HCT116 (cell line): ENCODE measurements around the gene TMEM217.

Experiments used
- CTCF ChIP-seq, 3 experiments: fragments of 200-600 bp in 1 of 3; sonication (generic) in 1 of 3; IDR thresholded peaks in 2 of 3; conservative IDR thresholded peaks in 1 of 3; 2 replicates each; pipeline ENCODE4 v1.5.1; 2012 to 2017; ENCODE audit warnings: low read depth in 2 of 3, low read length in 2 of 3, antibody characterized with exemption in 1 of 3, borderline replicate concordance in 1 of 3, control low read depth in 1 of 3, mild to moderate bottlenecking in 1 of 3, mixed read lengths in 1 of 3, mixed run types in 1 of 3, moderate library complexity in 1 of 3; ENCODE audit not compliant: insufficient read depth in 1 of 3
- POLR2A ChIP-seq: IDR thresholded peaks from 2 replicates; pipeline ENCODE4 v1.7.0; 2011; ENCODE audit warnings: borderline replicate concordance; ENCODE audit not compliant: insufficient read depth, insufficient read length; ENCODE audit errors: extremely low read depth
- POLR2AphosphoS5 ChIP-seq: IDR thresholded peaks from 2 replicates; pipeline ENCODE4 v1.6.1; 2011; ENCODE audit warnings: mild to moderate bottlenecking, low read depth, low read length, moderate library complexity

- TF ChIP-seq CTCF (IDR thresholded peaks at IDR 0.05 in 2 of 3, conservative IDR thresholded peaks at IDR 0.05 in 1 of 3; ENCODE audit: borderline replicate concordance in 1 of 3, insufficient read depth in 1 of 3, low read depth in 2 of 3, low read length in 2 of 3) (no peak), POLR2A (no peak), POLR2AphosphoS5 (no peak)
Measured at GRCh38 chr6:37172912-37173492, 84.9 kb downstream of the TMEM217 start.
